ENCODE measurements around the gene ZNF565.

DNA sequence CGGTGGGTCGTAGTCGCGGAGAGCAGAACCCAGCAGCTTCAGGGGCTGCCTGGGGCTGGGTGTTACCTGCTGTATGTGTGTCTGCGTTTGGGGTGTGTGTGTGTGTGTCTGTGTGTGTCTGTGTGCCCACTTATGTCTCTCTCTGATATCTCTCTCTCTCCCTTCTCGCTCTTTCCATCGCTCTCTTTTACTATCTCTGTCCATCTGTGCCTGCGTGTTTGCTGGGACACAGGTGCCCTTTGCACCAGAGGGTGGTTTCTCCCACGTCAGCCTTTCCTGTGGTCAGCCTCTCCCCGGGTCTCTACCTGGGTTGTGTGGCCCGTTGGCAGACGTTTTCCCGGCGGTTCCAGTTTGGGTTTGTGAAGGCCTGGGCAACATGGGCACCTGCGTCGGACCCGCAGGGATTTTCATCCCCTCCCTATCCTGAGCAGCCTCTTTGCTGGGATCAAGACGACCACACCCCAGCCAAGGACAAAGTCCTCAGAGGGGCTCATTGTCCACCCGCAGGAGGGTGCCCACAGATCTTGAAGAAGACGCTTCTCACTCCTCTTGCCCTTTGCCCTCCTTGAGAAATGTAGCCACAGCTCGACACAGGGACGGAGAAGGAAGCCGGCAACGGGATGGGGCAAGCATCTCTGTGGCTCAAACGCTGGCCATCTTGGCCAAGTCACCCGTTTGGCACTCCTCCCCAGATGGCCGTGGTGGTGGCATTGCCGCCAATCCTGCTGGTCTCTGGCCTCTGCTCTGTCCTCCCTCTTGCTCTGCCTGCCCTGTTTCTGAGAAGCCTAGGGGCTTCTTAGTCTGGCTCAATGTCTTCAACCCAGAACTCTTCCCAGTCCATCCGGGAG is 43.8 kb upstream of the ZNF565 start:
- TF ChIP-seq POLR2A (IDR thresholded peaks at IDR 0.05; ENCODE audit: low read length): no peak
- TF ChIP-seq GATA1 (IDR thresholded peaks at IDR 0.05; ENCODE audit: low read depth, low read length): no peak
